Measurements from ENCODE around the gene NR1H2. TPM values are rescaled to one million over a fixed set of nuclear protein-coding genes. Genes with fewer than 3 reads are reported as not detected.
A peak's percentile ranks its signal among the peaks of the same experiment; 100 is the strongest.

The NR1H2 gene
- polyA plus RNA-seq, 12 donors, result 16.0 to 30.8 (median 17.6) TPM; not detected in 1

GRCh38 chr19:50419580-50420035 is 43.4 kb downstream of the NR1H2 start:
- no peak for DNase-seq

- no peak for DNase-seq
These were observed 43.9 kb downstream of the NR1H2 start for GRCh38 chr19:50420127-50420526.

GRCh38 chr19:50420808-50421207 is 44.6 kb downstream of the NR1H2 start:
- DNase-seq, result no peak

- DNase-seq, result no peak
These were observed 46.4 kb downstream of the NR1H2 start for GRCh38 chr19:50422397-50423278.

- no peak for DNase-seq
These were observed 47.2 kb downstream of the NR1H2 start for GRCh38 chr19:50423279-50424113.

GRCh38 chr19:50425581-50425980 is 49.3 kb downstream of the NR1H2 start:
- no peak for DNase-seq

- DNase-seq, result no peak
These were observed 51.2 kb downstream of the NR1H2 start for GRCh38 chr19:50427318-50427925.

GRCh38 chr19:50427997-50428425 is 51.8 kb downstream of the NR1H2 start:
- DNase-seq, result peak; percentile 87

GRCh38 chr19:50428772-50429463 is 52.7 kb downstream of the NR1H2 start:
- no peak for DNase-seq

- no peak for DNase-seq
These were observed 54.7 kb downstream of the NR1H2 start for GRCh38 chr19:50430888-50431342.

- DNase-seq, result peak; percentile 91
These were observed 55.3 kb downstream of the NR1H2 start for GRCh38 chr19:50431343-50432220.

- DNase-seq, result peak; percentile 39
These were observed 56.2 kb downstream of the NR1H2 start, which contains the start of gene MYBPC2 for GRCh38 chr19:50432221-50433028. MYBPC2 (plus strand) TSS chr19:50432892; CDS start chr19:50432954, 62 bp downstream.

Other genes starting within 250 kb of the NR1H2 start
- gene IZUMO2, start 213.2 kb upstream of the NR1H2 start, polyA plus RNA-seq (ENCODE audit: insufficient read length in 12 of 12), result under 1 TPM in 1 of 12 donors, not detected in 11; 0.24 TPM
- 10 to 100 TPM in 11 of 12 donors, not detected in 1; 21.8 to 61.6 (median 34.1) TPM for gene MYH14, start 172.8 kb upstream of the NR1H2 start, polyA plus RNA-seq (ENCODE audit: insufficient read length in 12 of 12)
- 1 to 10 TPM in 8 of 12 donors, under 1 TPM in 3, not detected in 1; 0.69 to 6.7 (median 1.2) TPM for gene KCNC3, start 47.1 kb upstream of the NR1H2 start, polyA plus RNA-seq (ENCODE audit: insufficient read length in 12 of 12)
- 1 to 10 TPM in 5 of 12 donors, under 1 TPM in 5, not detected in 2; 0.43 to 1.6 (median 0.96) TPM for gene NAPSA, start 10.8 kb upstream of the NR1H2 start, polyA plus RNA-seq (ENCODE audit: insufficient read length in 12 of 12)
- 10 to 100 TPM in 10 of 12 donors, 1 to 10 TPM in 1, not detected in 1; 8.5 to 41.1 (median 14.5) TPM for gene POLD1, start 7.9 kb downstream of the NR1H2 start, polyA plus RNA-seq (ENCODE audit: insufficient read length in 12 of 12)
- 1 to 10 TPM in 2 of 12 donors, under 1 TPM in 9, not detected in 1; 0.13 to 9.9 (median 0.56) TPM for gene SPIB, start 42.5 kb downstream of the NR1H2 start, polyA plus RNA-seq (ENCODE audit: insufficient read length in 12 of 12)
- gene MYBPC2, start 56.4 kb downstream of the NR1H2 start, polyA plus RNA-seq (ENCODE audit: insufficient read length in 12 of 12), result 100 to 1,000 TPM in 1 of 12 donors, 10 to 100 TPM in 9, not detected in 2; 11.4 to 140 (median 53.8) TPM
- gene EMC10, start 100.0 kb downstream of the NR1H2 start, polyA plus RNA-seq (ENCODE audit: insufficient read length in 12 of 12), result 100 to 1,000 TPM in 4 of 12 donors, 10 to 100 TPM in 8; 66.6 to 203 (median 95.2) TPM
- 1 to 10 TPM in 10 of 12 donors, not detected in 2; 2.4 to 6.8 (median 3.9) TPM for gene GARIN5A, start 100.4 kb downstream of the NR1H2 start, polyA plus RNA-seq (ENCODE audit: insufficient read length in 12 of 12)
- gene JOSD2, start 134.7 kb downstream of the NR1H2 start, polyA plus RNA-seq (ENCODE audit: insufficient read length in 12 of 12), result 10 to 100 TPM in 11 of 12 donors, not detected in 1; 11.8 to 41.3 (median 17.8) TPM
- gene ASPDH, start 137.5 kb downstream of the NR1H2 start, polyA plus RNA-seq (ENCODE audit: insufficient read length in 12 of 12), result 1 to 10 TPM in 1 of 12 donors, under 1 TPM in 9, not detected in 2; 0.18 to 1.9 (median 0.65) TPM
- gene LRRC4B, start 192.0 kb downstream of the NR1H2 start, polyA plus RNA-seq (ENCODE audit: insufficient read length in 12 of 12), result 10 to 100 TPM in 4 of 12 donors, 1 to 10 TPM in 7, not detected in 1; 6.0 to 21.0 (median 8.7) TPM

Data from muscle of arm (tissue), 12 donors.